Hematopoietic multipotent progenitor cell treated with erythropoietin and hydrocortisone succinate and interleukin-3 and kit ligand, for 15 days (in vitro differentiated cells): Measurements from ENCODE around the gene NXPH3.
A peak's percentile ranks its signal among the peaks of the same experiment; 100 is the strongest.

Experiments
- DNase-seq: peaks from one replicate; pipeline ENCODE4 v3.0.0-alpha.2; 2015; ENCODE audit warnings: low spot score

Gene NXPH3

GRCh38 chr17:49576088-49576916 lies 631 bp downstream of the NXPH3 start:
- no peak for DNase-seq

DNA sequence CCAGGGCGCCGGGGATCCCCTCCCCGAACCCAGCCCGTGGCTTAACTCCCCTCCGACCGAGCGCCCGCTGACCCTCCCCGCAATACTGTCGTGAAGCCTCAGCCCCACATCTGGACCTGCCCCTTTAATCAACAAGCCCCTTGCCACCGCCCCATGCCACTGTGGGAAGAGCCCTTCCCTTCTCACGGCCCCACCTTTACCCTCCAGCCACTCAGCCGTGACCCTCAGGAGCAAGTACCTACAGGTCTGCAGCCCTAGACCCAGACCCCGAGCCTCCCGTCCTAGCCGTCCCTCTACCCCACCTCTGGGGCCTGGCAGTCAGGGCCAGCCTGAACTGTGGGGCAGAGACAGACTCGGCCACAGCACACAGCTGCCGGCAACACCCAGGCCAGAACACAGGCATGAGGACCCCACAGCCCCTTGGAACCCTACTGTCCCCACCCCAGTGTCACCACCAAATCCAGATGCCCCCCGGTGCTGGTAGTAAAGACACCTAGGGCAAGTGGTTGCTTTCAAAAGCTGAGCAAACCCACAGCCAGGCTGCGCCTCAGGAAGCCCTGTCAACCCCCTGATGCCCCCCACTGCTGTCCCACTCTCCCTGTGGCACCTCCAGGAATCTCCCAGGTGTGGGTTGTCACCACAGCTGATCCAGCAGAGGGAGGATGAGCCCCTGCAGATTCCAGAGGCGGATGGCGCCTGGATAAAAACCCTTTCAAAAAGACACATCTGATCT lies 1.4 kb downstream of the NXPH3 start:
- DNase-seq = no peak

GRCh38 chr17:49577650-49577934 lies 1.9 kb downstream of the NXPH3 start:
- peak; percentile 29 for DNase-seq

GRCh38 chr17:49577963-49578362 lies 2.3 kb downstream of the NXPH3 start:
- DNase-seq = no peak

DNA sequence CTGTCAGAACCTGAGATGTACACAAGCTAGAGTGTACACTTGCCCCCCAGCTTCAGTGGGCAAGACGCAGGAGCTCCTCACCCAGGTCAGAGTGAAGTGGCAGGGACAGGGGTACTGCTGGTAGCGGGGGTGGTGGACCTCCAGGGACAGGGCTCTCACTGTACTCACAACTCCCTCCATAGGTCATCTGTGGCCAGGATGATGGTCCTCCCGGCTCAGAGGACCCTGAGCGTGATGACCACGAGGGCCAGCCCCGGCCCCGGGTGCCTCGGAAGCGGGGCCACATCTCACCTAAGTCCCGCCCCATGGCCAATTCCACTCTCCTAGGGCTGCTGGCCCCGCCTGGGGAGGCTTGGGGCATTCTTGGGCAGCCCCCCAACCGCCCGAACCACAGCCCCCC lies 2.7 kb downstream of the NXPH3 start:
- DNase-seq = no peak

DNA sequence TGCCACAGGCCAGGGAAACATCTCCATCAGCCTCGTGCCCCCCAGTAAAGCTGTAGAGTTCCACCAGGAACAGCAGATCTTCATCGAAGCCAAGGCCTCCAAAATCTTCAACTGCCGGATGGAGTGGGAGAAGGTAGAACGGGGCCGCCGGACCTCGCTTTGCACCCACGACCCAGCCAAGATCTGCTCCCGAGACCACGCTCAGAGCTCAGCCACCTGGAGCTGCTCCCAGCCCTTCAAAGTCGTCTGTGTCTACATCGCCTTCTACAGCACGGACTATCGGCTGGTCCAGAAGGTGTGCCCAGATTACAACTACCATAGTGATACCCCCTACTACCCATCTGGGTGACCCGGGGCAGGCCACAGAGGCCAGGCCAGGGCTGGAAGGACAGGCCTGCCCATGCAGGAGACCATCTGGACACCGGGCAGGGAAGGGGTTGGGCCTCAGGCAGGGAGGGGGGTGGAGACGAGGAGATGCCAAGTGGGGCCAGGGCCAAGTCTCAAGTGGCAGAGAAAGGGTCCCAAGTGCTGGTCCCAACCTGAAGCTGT lies 3.4 kb downstream of the NXPH3 start:
- no peak for DNase-seq

DNA sequence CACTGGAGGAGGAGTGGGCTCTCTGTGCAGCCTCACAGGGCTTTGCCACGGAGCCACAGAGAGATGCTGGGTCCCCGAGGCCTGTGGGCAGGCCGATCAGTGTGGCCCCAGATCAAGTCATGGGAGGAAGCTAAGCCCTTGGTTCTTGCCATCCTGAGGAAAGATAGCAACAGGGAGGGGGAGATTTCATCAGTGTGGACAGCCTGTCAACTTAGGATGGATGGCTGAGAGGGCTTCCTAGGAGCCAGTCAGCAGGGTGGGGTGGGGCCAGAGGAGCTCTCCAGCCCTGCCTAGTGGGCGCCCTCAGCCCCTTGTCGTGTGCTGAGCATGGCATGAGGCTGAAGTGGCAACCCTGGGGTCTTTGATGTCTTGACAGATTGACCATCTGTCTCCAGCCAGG lies 3.9 kb downstream of the NXPH3 start:
- DNase-seq = no peak

DNA sequence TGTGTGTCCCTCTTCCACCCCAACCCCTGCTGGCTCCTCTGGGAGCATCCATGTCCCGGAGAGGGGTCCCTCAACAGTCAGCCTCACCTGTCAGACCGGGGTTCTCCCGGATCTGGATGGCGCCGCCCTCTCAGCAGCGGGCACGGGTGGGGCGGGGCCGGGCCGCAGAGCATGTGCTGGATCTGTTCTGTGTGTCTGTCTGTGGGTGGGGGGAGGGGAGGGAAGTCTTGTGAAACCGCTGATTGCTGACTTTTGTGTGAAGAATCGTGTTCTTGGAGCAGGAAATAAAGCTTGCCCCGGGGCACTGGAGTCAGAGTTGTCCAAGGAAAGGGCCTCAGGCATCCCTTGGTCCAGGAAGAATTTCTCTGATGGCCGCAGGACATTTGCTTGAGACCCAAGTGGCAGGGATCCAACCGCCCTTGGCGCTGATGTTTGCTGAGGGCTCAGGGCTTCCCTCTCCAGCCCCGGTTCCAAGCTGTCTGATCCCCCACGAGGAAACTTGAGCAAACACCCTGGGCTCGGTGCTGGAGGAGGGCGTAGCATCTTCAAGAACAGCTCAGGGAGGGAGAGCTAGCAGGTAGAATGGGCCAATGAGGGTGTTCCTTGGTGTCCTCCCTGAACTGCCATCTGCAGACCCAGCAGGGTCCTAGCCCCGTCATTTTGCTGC lies 4.5 kb downstream of the NXPH3 start:
- no peak for DNase-seq

DNA sequence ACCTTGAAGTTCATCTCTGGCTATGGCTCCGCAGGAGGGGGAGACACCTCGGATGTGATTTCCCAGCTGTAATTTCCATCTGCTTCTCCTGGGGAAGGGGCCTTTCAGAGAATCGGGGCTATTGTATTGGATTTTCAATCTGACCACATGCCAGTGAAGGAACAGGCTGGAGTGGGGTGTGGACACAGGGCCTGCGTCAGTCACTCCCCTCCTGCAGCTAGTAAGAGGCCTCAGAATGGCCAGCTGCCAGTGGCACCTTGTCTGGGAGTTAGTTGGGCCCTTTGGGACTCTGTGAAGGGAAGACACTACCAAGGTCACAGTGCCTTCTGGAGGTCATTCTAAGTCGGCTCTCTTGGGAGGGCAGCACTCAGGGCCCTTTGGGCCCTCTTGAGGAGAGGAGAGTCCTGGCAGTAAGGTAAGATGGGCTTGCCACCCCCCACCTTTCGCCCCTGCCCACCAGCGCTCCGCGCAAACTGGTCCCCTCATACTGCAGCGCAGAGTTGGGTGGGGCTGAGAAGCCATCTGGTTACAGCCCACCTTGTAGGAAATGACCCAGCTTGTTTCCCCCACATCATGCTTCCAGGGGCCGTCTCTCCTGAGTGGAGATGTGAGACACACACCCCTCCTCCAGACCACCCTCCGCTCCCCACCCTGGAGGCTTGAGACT lies 5.4 kb downstream of the NXPH3 start:
- DNase-seq = no peak

GRCh38 chr17:49581648-49581998 lies 6.0 kb downstream of the NXPH3 start:
- DNase-seq = no peak

DNA sequence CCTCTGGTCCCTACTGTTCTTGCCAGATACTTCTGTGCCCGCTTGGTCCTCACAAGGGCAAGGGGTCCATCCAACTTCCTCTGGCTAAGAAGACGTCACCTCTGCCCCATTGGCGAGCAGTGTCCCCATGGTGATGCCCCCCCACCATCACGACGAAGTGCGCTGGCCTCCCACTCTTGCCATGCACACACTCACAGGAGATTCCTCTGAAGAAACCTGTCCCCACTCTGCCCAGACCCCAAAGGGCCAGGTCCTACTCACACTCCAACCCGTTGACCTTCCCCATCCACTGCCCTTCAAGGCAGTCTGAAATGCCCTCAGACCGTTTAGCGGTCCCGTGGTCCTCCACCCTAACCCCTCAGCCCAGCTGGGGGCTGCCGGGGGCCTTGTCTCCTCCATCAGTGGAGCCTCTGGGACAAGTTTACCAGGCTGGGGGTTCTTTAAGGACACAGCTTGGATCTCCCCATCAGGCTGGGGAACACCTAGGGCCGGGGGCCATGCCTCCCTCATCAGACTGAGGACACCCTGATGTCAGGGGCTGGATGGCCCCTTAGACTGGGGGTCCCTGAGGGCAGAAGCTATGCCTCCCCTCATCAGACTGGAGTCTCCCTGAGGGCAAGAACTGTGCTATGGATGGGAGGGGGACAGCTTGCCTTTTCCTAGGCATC lies 6.5 kb downstream of the NXPH3 start:
- no peak for DNase-seq

GRCh38 chr17:49582789-49583188 lies 7.1 kb downstream of the NXPH3 start:
- no peak for DNase-seq

DNA sequence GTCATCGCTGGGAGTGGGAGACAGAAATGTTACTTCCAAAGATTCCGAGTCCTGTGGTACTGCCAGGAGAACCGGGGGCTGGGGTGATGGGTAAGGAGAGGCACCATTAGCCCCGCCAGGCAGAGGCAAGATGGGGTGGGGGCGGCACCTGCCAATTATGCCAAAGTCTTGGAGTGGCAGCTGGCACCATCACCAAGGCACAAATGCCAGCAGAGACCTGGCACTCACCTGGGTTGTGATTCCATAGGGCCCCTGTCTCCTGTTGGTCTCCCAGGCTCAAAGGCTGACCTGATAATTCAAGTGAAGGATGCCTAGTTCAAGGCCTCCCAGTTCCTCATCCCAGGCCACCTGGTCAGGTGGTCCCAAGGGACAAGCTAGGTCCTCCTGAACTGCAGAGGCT lies 7.6 kb downstream of the NXPH3 start:
- DNase-seq = no peak

- no peak for DNase-seq
Measured at GRCh38 chr17:49583889-49584288, 8.2 kb downstream of the NXPH3 start.

- no peak for DNase-seq
Measured at GRCh38 chr17:49585422-49586027, 9.9 kb downstream of the NXPH3 start.

DNA sequence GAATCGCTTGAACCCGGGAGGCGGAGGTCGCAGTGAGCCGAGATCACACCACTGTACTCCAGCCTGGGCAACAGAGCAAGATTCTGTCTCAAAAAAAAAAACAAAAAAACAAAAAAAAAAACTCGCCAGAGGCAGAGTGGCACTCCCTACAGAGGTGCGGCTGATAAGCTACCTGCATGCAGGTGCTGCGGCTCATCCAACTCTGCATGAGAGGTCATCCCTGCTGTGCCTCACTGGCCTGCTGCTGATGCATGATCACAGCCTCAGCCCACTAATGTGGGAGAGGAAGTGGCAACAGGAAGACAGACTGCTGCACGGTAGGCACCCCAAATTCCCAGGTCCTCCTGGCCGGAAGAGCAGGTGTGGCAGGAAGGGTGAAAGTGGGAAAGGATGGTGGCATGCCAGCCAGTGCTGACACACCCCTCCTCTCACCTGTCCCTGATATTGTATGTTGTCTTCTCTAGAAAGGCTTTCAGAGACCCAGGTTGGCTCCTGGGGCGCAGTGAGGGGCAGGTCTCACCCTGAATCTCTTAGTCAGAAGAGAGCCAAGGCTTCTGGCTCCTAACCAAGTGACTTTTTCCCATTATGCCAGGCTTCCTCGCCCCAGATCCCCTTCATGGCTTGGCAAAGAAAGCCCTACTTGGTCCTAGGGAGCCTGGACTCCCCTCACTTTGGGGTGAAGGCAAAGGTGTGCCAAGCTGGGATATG lies 11.8 kb downstream of the NXPH3 start:
- no peak for DNase-seq

- DNase-seq = no peak
Measured at GRCh38 chr17:49588312-49588711, 12.6 kb downstream of the NXPH3 start.

DNA sequence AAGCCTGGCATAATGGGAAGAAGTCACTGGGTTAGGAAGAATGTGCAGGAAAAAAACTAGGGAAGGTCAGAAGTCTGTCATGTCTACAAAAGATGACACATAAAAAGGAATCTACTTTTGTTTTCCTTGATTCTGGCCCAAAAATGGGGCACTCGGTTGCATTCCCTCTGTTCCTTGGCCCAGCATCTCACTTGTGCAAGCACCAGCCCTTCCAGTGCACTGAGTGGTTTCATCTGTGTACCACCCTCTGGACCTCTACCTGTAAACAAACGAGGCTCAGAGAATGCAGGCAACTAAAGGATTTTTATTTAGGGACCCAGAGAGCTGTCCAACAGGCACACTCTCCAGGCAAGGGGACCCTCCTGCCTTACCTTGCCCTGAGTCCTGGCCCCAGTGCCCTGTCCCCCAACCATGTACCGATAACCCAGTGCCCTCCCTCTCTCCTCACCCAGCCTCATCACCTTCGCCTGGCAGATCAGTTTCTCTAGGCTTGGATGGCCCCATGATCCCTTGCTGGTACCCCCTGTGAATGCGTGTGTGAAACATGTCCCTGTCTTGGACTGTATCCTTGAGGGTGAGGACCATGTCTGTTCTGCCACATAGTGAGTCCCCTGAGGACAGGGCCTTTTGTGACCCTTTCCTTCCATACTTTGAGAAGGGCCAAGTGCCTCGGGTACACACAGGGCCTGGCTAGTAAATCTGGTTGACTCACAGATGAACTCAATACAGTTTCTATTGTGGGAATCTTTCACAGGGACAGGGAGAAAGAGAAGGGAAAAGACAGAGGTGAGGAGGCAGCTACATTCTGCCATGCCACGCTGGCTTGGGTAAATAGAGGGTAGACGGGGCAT lies 13.3 kb downstream of the NXPH3 start:
- DNase-seq = no peak

- no peak for DNase-seq
Measured at GRCh38 chr17:49589577-49589927, 13.9 kb downstream of the NXPH3 start.

DNA sequence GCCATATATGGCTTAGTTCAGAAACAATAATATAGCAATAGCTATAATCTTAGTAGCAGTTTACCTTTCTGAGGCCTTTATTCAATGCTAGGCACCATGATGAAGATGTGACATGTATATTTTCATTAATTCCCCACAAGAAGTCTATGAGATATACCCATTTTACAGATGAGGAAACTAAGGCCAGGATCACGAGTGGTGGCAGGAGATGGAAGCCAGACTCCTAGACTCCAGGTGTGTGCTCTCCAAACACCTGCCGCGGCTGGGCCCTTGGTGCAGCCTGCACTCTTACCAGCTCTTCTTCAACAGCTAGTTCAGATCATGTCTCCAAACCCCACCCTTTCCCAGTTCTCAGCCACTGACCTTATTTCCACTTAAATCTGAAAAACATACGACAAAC lies 15.2 kb downstream of the NXPH3 start:
- DNase-seq = no peak
